Neural cell (in vitro differentiated cells): Measurements from ENCODE around the gene FAM163B. TPM values are rescaled to one million over a fixed set of nuclear protein-coding genes. Genes with fewer than 3 reads are reported as not detected.
"Not testable (repeated sequence)": the region's sequence is repeated elsewhere in the genome, so short reads cannot be mapped to it uniquely, and the experiment has no call there.

Experiments
- H2AFZ ChIP-seq: fragments of 200-600, 300-800 bp; sonication (generic), shearing (Covaris generic); 2 replicates; pipeline ENCODE4 v1.6.0; 2014; ENCODE audit warnings: low read depth, mild to moderate bottlenecking, antibody characterized with exemption, low read length, moderate library complexity
- H3F3A ChIP-seq: fragments of 200-600 bp; shearing (Covaris generic); 2 replicates; pipeline ENCODE4 v1.6.1; 2016; ENCODE audit warnings: mild to moderate bottlenecking, moderate library complexity, mixed read lengths, antibody characterized with exemption, low read length; ENCODE audit not compliant: insufficient read depth, poor library complexity, severe bottlenecking
- H3K27ac ChIP-seq: fragments of 200-600, 300-800 bp; sonication (generic), shearing (Covaris generic); 2 replicates; pipeline ENCODE4 v1.5.1; 2014; ENCODE audit warnings: mild to moderate bottlenecking, low read length, moderate library complexity
- H3K27me3 ChIP-seq: fragments of 300-800, 200-600 bp; sonication (generic), shearing (Covaris generic); 2 replicates; pipeline ENCODE4 v1.6.0; 2014; ENCODE audit warnings: mild to moderate bottlenecking, low read depth, low read length, moderate library complexity; ENCODE audit not compliant: insufficient read depth
- H3K36me3 ChIP-seq: fragments of 300-800, 200-600 bp; sonication (generic), shearing (Covaris generic); 2 replicates; pipeline ENCODE4 v1.5.1; 2014; ENCODE audit warnings: mild to moderate bottlenecking, antibody characterized with exemption, low read length, moderate library complexity; ENCODE audit not compliant: insufficient read depth
- H3K4me2 ChIP-seq: fragments of 300-800, 200-600 bp; sonication (generic), shearing (Covaris generic); 2 replicates; pipeline ENCODE4 v1.6.0; 2014; ENCODE audit warnings: mild to moderate bottlenecking, low read length
- H3K4me3 ChIP-seq: fragments of 300-800, 200-600 bp; sonication (generic), shearing (Covaris generic); 2 replicates; pipeline ENCODE4 v1.5.1; 2014; ENCODE audit warnings: mild to moderate bottlenecking, low read length, moderate library complexity
- H3K79me2 ChIP-seq: fragments of 200-600 bp; shearing (Covaris generic); replicated peaks from 2 replicates; pipeline ENCODE4 v1.6.0; 2014; ENCODE audit warnings: mild to moderate bottlenecking, low read length, moderate library complexity; ENCODE audit not compliant: insufficient read depth
- H3K9ac ChIP-seq: fragments of 300-800, 200-600 bp; sonication (generic), shearing (Covaris generic); 2 replicates; pipeline ENCODE4 v1.6.1; 2016; ENCODE audit warnings: mild to moderate bottlenecking, low read length, mixed read lengths
- H3K9me2 ChIP-seq: fragments of 200-600 bp; shearing (Covaris generic); 2 replicates; pipeline ENCODE4 v1.6.1; 2016; ENCODE audit warnings: mild to moderate bottlenecking, low read length, mixed read lengths; ENCODE audit not compliant: insufficient read depth
- H3K9me3 ChIP-seq: fragments of 200-600, 300-800 bp; sonication (generic), shearing (Covaris generic); 2 replicates; pipeline ENCODE4 v1.6.1; 2016; ENCODE audit warnings: mild to moderate bottlenecking, mixed run types, low read length, moderate library complexity, mixed read lengths
- H4K20me1 ChIP-seq: fragments of 200-600 bp; shearing (Covaris generic); 2 replicates; pipeline ENCODE4 v1.6.1; 2016; ENCODE audit warnings: mild to moderate bottlenecking, mixed run types; ENCODE audit not compliant: insufficient read depth
- EP300 ChIP-seq: fragments of 450-650 bp; conservative IDR thresholded peaks from 2 replicates; pipeline ENCODE4 v1.6.1; 2014; ENCODE audit warnings: antibody characterized with exemption, mild to moderate bottlenecking, moderate library complexity; ENCODE audit not compliant: poor library complexity, severe bottlenecking
- EZH2 ChIP-seq: fragments of 200-600, 300-800 bp; shearing (Covaris generic), sonication (generic); IDR thresholded peaks from 2 replicates; pipeline ENCODE4 v1.6.1; 2014; ENCODE audit warnings: antibody characterized with exemption, low read length, borderline replicate concordance, mild to moderate bottlenecking; ENCODE audit not compliant: insufficient read depth, poor library complexity, severe bottlenecking
- MXI1 ChIP-seq: fragments of 450-650 bp; conservative IDR thresholded peaks from 2 replicates; pipeline ENCODE4 v1.6.1; 2014; ENCODE audit warnings: antibody characterized with exemption, mild to moderate bottlenecking; ENCODE audit not compliant: poor library complexity, severe bottlenecking
- POLR2AphosphoS5 ChIP-seq: IDR thresholded peaks from 2 replicates; pipeline ENCODE4 v1.6.1; 2012
- RAD21 ChIP-seq: fragments of 450-650 bp; conservative IDR thresholded peaks from 2 replicates; pipeline ENCODE4 v1.6.1; 2014; ENCODE audit warnings: antibody characterized with exemption, mild to moderate bottlenecking, moderate library complexity
- SMC3 ChIP-seq: fragments of 450-650 bp; conservative IDR thresholded peaks from 2 replicates; pipeline ENCODE4 v1.6.1; 2014; ENCODE audit warnings: antibody characterized with exemption, mild to moderate bottlenecking, moderate library complexity; ENCODE audit not compliant: poor library complexity
- TAF1 ChIP-seq: IDR thresholded peaks from 2 replicates; pipeline ENCODE4 v1.6.1; 2012; ENCODE audit warnings: low read depth
- polyA plus RNA-seq: library from polyadenylated mRNA; depleted of rRNA; stranded (reverse); fragments of >200 nt; gene quantifications from 2 replicates; pipeline ENCODE4 v1.2.3, GENCODE V29; 2014
- TF ChIP-seq, protein P1 (sequence below): IDR thresholded peaks from 2 replicates; pipeline ENCODE4 v1.6.1; 2012; ENCODE audit warnings: borderline replicate concordance
- TF ChIP-seq, protein P2 (sequence below): fragments of 450-650 bp; IDR thresholded peaks from 2 replicates; pipeline ENCODE4 v1.5.1; 2014; ENCODE audit warnings: antibody characterized with exemption, mild to moderate bottlenecking, moderate library complexity; ENCODE audit not compliant: poor library complexity, severe bottlenecking

The FAM163B gene
- polyA plus RNA-seq, 1 donor from 2014 or later = 1.5 TPM

DNA sequence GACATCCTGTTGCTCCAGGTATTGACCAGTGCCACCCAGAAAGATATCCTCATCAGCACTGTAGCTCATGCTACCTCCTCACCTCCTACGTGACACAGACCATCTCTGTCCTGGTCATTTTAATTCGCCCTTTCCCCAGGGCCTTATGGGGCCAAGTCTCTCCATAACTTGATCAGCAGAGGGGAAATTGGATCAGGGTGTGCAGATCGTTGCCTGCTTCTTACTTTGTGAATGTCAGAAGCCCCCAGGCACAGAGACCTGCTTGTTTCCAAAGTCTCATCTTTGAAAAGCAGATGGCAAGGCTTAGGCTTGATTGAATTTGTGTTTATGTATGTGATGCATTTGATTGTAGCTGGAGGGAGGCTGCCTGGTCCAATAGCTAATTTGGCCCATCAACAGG, 18.2 kb upstream of the FAM163B start:
- no peaks in the 10 kb centered on the region for H3K9me2 ChIP-seq

DNA sequence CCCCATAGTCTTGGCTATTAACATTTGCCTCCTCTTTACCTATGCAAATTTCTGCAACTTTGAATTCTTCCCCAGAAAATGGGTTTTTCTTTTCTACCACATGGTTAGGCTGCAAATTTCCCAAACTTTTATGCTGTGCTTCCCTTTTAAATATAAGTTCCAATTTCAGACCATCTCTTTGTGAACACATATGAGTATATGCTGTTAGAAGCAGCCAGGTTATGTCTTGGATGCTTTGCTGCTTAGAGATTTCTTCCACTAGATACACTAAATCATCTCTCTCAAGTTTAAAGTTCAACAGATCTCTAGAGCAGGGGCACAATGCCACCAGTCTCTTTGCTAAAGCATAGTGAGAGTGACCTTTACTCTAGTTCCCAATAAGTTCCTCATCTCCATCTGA, 16.8 kb upstream of the FAM163B start:
- not testable (repeated sequence) for H3K79me2 ChIP-seq, H3K4me3 ChIP-seq, H3K27me3 ChIP-seq, H3F3A ChIP-seq, H4K20me1 ChIP-seq, H3K27ac ChIP-seq, H3K36me3 ChIP-seq, H3K9me2 ChIP-seq, H2AFZ ChIP-seq, H3K9me3 ChIP-seq, H3K9ac ChIP-seq, H3K4me2 ChIP-seq

More for the DNA sequence above, 18.2 kb upstream of the FAM163B start:
- no peak overlapping the region for H2AFZ ChIP-seq
- no peak overlapping the region for H3K27ac ChIP-seq
- H3K79me2 ChIP-seq = no peaks in the 10 kb centered on the region
- no peaks in the 10 kb centered on the region for H4K20me1 ChIP-seq
- no peaks in the 10 kb centered on the region for H3K36me3 ChIP-seq
- H3K9ac ChIP-seq = no peak overlapping the region
- no peak overlapping the region for H3K4me3 ChIP-seq
- H3F3A ChIP-seq = no peaks in the 10 kb centered on the region
- H3K27me3 ChIP-seq = no peaks in the 10 kb centered on the region
- TF ChIP-seq, protein P1, sequence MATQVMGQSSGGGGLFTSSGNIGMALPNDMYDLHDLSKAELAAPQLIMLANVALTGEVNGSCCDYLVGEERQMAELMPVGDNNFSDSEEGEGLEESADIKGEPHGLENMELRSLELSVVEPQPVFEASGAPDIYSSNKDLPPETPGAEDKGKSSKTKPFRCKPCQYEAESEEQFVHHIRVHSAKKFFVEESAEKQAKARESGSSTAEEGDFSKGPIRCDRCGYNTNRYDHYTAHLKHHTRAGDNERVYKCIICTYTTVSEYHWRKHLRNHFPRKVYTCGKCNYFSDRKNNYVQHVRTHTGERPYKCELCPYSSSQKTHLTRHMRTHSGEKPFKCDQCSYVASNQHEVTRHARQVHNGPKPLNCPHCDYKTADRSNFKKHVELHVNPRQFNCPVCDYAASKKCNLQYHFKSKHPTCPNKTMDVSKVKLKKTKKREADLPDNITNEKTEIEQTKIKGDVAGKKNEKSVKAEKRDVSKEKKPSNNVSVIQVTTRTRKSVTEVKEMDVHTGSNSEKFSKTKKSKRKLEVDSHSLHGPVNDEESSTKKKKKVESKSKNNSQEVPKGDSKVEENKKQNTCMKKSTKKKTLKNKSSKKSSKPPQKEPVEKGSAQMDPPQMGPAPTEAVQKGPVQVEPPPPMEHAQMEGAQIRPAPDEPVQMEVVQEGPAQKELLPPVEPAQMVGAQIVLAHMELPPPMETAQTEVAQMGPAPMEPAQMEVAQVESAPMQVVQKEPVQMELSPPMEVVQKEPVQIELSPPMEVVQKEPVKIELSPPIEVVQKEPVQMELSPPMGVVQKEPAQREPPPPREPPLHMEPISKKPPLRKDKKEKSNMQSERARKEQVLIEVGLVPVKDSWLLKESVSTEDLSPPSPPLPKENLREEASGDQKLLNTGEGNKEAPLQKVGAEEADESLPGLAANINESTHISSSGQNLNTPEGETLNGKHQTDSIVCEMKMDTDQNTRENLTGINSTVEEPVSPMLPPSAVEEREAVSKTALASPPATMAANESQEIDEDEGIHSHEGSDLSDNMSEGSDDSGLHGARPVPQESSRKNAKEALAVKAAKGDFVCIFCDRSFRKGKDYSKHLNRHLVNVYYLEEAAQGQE = no peak
- TF ChIP-seq RAD21 (no peak), POLR2AphosphoS5 (no peak), TAF1 (no peak), SMC3 (no peak), EP300 (no peak), MXI1 (no peak), EZH2 (no peak)
- TF ChIP-seq, protein P2, sequence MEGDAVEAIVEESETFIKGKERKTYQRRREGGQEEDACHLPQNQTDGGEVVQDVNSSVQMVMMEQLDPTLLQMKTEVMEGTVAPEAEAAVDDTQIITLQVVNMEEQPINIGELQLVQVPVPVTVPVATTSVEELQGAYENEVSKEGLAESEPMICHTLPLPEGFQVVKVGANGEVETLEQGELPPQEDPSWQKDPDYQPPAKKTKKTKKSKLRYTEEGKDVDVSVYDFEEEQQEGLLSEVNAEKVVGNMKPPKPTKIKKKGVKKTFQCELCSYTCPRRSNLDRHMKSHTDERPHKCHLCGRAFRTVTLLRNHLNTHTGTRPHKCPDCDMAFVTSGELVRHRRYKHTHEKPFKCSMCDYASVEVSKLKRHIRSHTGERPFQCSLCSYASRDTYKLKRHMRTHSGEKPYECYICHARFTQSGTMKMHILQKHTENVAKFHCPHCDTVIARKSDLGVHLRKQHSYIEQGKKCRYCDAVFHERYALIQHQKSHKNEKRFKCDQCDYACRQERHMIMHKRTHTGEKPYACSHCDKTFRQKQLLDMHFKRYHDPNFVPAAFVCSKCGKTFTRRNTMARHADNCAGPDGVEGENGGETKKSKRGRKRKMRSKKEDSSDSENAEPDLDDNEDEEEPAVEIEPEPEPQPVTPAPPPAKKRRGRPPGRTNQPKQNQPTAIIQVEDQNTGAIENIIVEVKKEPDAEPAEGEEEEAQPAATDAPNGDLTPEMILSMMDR = no peak
- no peak overlapping the region for H3K4me2 ChIP-seq
- H3K9me3 ChIP-seq = peaks cover 6% of the 10 kb centered on the region

DNA sequence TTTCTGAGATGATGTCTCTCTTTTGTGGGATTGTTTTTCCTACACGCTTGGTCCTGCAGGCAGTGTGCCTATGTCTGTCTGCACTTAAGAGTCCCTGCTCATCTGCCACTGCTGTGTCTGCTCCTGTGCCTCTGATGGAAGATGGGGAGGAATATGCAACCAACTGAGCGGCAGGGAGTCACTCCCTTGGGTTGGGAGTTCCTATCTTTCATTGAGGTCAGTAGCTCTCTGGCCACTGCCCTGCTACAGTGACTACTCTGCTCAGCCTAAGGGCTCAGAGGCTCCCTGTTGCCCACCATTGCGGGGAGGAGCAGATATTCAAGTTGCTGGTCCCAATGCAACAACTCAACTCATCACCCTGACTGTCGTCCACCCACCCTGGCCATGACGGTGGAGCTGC, 13.4 kb upstream of the FAM163B start:
- H2AFZ ChIP-seq = no peak overlapping the region
- H3K27ac ChIP-seq = no peak overlapping the region
- no peak overlapping the region for H3K4me2 ChIP-seq
- H3K9me2 ChIP-seq = no peaks in the 10 kb centered on the region
- no peaks in the 10 kb centered on the region for H4K20me1 ChIP-seq
- no peaks in the 10 kb centered on the region for H3K36me3 ChIP-seq
- no peak overlapping the region for H3K9ac ChIP-seq
- no peaks in the 10 kb centered on the region for H3K27me3 ChIP-seq
- H3K79me2 ChIP-seq = no peaks in the 10 kb centered on the region
- H3K9me3 ChIP-seq = peaks cover 6% of the 10 kb centered on the region
- no peaks in the 10 kb centered on the region for H3F3A ChIP-seq
- no peak for TF ChIP-seq SMC3
- no peak for TF ChIP-seq TAF1
- no peak for TF ChIP-seq EP300
- TF ChIP-seq, protein P2 = no peak
- no peak for TF ChIP-seq MXI1
- TF ChIP-seq, protein P1 = no peak
- TF ChIP-seq RAD21 = no peak
- no peak for TF ChIP-seq POLR2AphosphoS5
- TF ChIP-seq EZH2 = no peak
- H3K4me3 ChIP-seq = no peak overlapping the region
